ENCODE measurements around the gene DNAAF8.

GRCh38 chr16:4723071-4723767 is 11.1 kb upstream of the DNAAF8 start:
- TF ChIP-seq, protein P1, sequence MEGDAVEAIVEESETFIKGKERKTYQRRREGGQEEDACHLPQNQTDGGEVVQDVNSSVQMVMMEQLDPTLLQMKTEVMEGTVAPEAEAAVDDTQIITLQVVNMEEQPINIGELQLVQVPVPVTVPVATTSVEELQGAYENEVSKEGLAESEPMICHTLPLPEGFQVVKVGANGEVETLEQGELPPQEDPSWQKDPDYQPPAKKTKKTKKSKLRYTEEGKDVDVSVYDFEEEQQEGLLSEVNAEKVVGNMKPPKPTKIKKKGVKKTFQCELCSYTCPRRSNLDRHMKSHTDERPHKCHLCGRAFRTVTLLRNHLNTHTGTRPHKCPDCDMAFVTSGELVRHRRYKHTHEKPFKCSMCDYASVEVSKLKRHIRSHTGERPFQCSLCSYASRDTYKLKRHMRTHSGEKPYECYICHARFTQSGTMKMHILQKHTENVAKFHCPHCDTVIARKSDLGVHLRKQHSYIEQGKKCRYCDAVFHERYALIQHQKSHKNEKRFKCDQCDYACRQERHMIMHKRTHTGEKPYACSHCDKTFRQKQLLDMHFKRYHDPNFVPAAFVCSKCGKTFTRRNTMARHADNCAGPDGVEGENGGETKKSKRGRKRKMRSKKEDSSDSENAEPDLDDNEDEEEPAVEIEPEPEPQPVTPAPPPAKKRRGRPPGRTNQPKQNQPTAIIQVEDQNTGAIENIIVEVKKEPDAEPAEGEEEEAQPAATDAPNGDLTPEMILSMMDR (IDR thresholded peaks at IDR 0.05; ENCODE audit: borderline replicate concordance, extremely low read depth, low read length, poor library complexity, severe bottlenecking) = no peak
- TF ChIP-seq EZH2 (IDR thresholded peaks at IDR 0.05; ENCODE audit: borderline replicate concordance, low read depth, low read length, severe bottlenecking) = no peak

All from DND-41 (cell line).